Thoracic aorta (tissue), 2 donors: ENCODE measurements around the gene KCNK17. TPM values are rescaled to one million over a fixed set of nuclear protein-coding genes. Genes with fewer than 3 reads are reported as not detected.
"Not testable (repeated sequence)": the region's sequence is repeated elsewhere in the genome, so short reads cannot be mapped to it uniquely, and the experiment has no call there.

Experiments
- ATAC-seq: fragments of 150-250 bp; one replicate; pipeline ENCODE4 v1.8.0; 2017; ENCODE audit warnings: low read depth; ENCODE audit not compliant: insufficient number of reproducible peaks, low FRiP score
- DNase-seq: peaks from one replicate; pipeline ENCODE4 v3.0.0-alpha.2; 2020; ENCODE audit warnings: low spot score
- H3K27ac ChIP-seq, 2 donors: fragments of 200-600 bp; sonication (generic); 1 replicate in 1 of 2; 2 replicates in 1 of 2; pipeline ENCODE4 v1.5.1; 2016; ENCODE audit warnings: mild to moderate bottlenecking in 2 of 2, moderate library complexity in 2 of 2
- H3K27me3 ChIP-seq: fragments of 200-600 bp; sonication (generic); replicated peaks from 2 replicates; pipeline ENCODE4 v1.6.0; 2016; ENCODE audit warnings: mild to moderate bottlenecking; ENCODE audit not compliant: insufficient read depth
- H3K36me3 ChIP-seq: fragments of 200-600 bp; sonication (generic); one replicate; pipeline ENCODE4 v1.5.1; 2016
- H3K4me1 ChIP-seq, 2 donors: fragments of 200-600 bp; sonication (generic); 1 replicate in 1 of 2; 2 replicates in 1 of 2; pipeline versions ENCODE4 v1.5.1 to v1.6.0; 2016; ENCODE audit warnings: low read depth in 2 of 2, mild to moderate bottlenecking in 1 of 2; ENCODE audit not compliant: control insufficient read depth in 1 of 2
- H3K4me3 ChIP-seq: fragments of 200-600 bp; sonication (generic); 2 replicates; pipeline ENCODE4 v1.5.1; 2016; ENCODE audit warnings: mild to moderate bottlenecking
- H3K9me3 ChIP-seq: fragments of 200-600 bp; sonication (generic); 2 replicates; pipeline ENCODE4 v1.5.1; 2016
- CTCF ChIP-seq: fragments of 200-600 bp; sonication (generic); IDR thresholded peaks from one replicate; pipeline ENCODE4 v1.5.1; 2019; ENCODE audit warnings: antibody characterized with exemption
- total RNA-seq, 2 donors: library from RNA; depleted of rRNA; stranded (reverse); fragments of >200 nt; gene quantifications; one replicate each; pipeline versions ENCODE4 v1.1.0 to v1.2.3, GENCODE V29; 2016

Gene KCNK17
- total RNA-seq, 2 donors from 2014 or later, result 11.6 to 20.9 TPM

- no peak for TF ChIP-seq CTCF
- H3K27me3 ChIP-seq, result no peaks in the 10 kb centered on the region
- ATAC-seq, result no peak
- no peak overlapping the region for H3K27ac ChIP-seq
- no peaks in the 10 kb centered on the region for H3K4me1 ChIP-seq
- H3K36me3 ChIP-seq, result no peaks in the 10 kb centered on the region
- no peak overlapping the region for H3K4me3 ChIP-seq
- no peaks in the 10 kb centered on the region for H3K9me3 ChIP-seq
- DNase-seq, result no peak
Measured at GRCh38 chr6:39294133-39294532, 20.1 kb downstream of the KCNK17 start.

- H3K36me3 ChIP-seq, result no peaks in the 10 kb centered on the region
- DNase-seq, result no peak
- H3K27ac ChIP-seq, result no peak overlapping the region
- H3K4me3 ChIP-seq, result no peak overlapping the region
- no peaks in the 10 kb centered on the region for H3K9me3 ChIP-seq
- H3K4me1 ChIP-seq, result no peaks in the 10 kb centered on the region
- no peak for ATAC-seq
- TF ChIP-seq CTCF, result no peak
- H3K27me3 ChIP-seq, result no peaks in the 10 kb centered on the region
Measured at GRCh38 chr6:39292637-39293036, 21.6 kb downstream of the KCNK17 start.

- H3K27me3 ChIP-seq, result no peaks in the 10 kb centered on the region
- H3K4me3 ChIP-seq, result no peak overlapping the region
- no peak overlapping the region for H3K27ac ChIP-seq
- ATAC-seq (no peak), DNase-seq (no peak)
- H3K9me3 ChIP-seq, result no peaks in the 10 kb centered on the region
- no peaks in the 10 kb centered on the region for H3K4me1 ChIP-seq
- TF ChIP-seq CTCF, result no peak
- no peaks in the 10 kb centered on the region for H3K36me3 ChIP-seq
Measured at GRCh38 chr6:39289490-39289889, 24.7 kb downstream of the KCNK17 start.

GRCh38 chr6:39287601-39288000 lies 26.6 kb downstream of the KCNK17 start:
- ATAC-seq (no peak), DNase-seq (no peak)
- no peaks in the 10 kb centered on the region for H3K36me3 ChIP-seq
- H3K4me3 ChIP-seq, result no peak overlapping the region
- TF ChIP-seq CTCF, result no peak
- no peaks in the 10 kb centered on the region for H3K27me3 ChIP-seq
- H3K9me3 ChIP-seq, result no peaks in the 10 kb centered on the region
- no peak overlapping the region for H3K27ac ChIP-seq
- H3K4me1 ChIP-seq, result no peaks in the 10 kb centered on the region

- H3K4me1 ChIP-seq, ATAC-seq, H3K27ac ChIP-seq, H3K9me3 ChIP-seq, H3K27me3 ChIP-seq, H3K4me3 ChIP-seq, DNase-seq, H3K36me3 ChIP-seq: not testable (repeated sequence)
Measured at GRCh38 chr6:39286596-39286995, 27.6 kb downstream of the KCNK17 start.

- TF ChIP-seq CTCF, result no peak
Measured at GRCh38 chr6:39282774-39283173, 31.4 kb downstream of the KCNK17 start.

More at GRCh38 chr6:39282774-39283173, 31.4 kb downstream of the KCNK17 start:
- H3K27me3 ChIP-seq, result no peaks in the 10 kb centered on the region
- no peaks in the 10 kb centered on the region for H3K9me3 ChIP-seq
- no peak overlapping the region for H3K27ac ChIP-seq
- ATAC-seq (no peak), DNase-seq (no peak)
- no peak overlapping the region for H3K4me3 ChIP-seq
- no peaks in the 10 kb centered on the region for H3K36me3 ChIP-seq
- H3K4me1 ChIP-seq, result peaks cover 0 to 5% of the 10 kb centered on the region in 2 donors
